Coronary artery (tissue), 2 donors: Measurements from ENCODE around the gene GALR3.

Experiments
- DNase-seq: peaks from one replicate; pipeline ENCODE4 v3.0.0-alpha.2; 2017; ENCODE audit warnings: low spot score
- H3K27ac ChIP-seq, 2 donors: fragments of 200-600 bp; sonication (generic); one replicate each; pipeline ENCODE4 v1.5.1; 2016 to 2019
- H3K4me3 ChIP-seq: fragments of 200-600 bp; sonication (generic); 2 replicates; pipeline ENCODE4 v1.5.1; 2016; ENCODE audit warnings: mild to moderate bottlenecking, moderate library complexity
- TF ChIP-seq, protein P1 (sequence below): fragments of 200-600 bp; sonication (generic); IDR thresholded peaks from one replicate; pipeline ENCODE4 v1.5.1; 2019; ENCODE audit warnings: antibody characterized with exemption

Gene GALR3

DNA sequence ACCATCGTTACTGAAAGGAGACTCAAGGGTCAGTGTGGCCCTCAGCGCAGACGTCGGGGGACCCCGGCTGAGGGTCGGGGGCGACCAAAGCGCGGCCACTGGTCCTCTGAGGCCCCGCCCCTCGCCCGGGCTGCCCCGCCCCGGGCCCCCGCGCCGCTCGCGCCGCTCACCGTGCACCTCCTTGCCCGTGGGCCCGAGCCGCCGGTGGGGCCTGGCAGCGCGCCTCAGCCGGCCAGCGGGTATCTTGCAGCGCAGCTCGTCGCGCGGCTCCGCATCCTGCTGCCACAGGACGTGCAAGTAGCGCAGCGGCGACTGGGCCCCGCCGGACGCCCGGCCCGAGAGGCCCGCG lies 20.5 kb downstream of the GALR3 start:
- H3K27ac ChIP-seq = peak overlapping the region; percentile 64 to 96
- H3K4me3 ChIP-seq = peak overlapping the region; percentile 96
- DNase-seq = no peak
- TF ChIP-seq, protein P1, sequence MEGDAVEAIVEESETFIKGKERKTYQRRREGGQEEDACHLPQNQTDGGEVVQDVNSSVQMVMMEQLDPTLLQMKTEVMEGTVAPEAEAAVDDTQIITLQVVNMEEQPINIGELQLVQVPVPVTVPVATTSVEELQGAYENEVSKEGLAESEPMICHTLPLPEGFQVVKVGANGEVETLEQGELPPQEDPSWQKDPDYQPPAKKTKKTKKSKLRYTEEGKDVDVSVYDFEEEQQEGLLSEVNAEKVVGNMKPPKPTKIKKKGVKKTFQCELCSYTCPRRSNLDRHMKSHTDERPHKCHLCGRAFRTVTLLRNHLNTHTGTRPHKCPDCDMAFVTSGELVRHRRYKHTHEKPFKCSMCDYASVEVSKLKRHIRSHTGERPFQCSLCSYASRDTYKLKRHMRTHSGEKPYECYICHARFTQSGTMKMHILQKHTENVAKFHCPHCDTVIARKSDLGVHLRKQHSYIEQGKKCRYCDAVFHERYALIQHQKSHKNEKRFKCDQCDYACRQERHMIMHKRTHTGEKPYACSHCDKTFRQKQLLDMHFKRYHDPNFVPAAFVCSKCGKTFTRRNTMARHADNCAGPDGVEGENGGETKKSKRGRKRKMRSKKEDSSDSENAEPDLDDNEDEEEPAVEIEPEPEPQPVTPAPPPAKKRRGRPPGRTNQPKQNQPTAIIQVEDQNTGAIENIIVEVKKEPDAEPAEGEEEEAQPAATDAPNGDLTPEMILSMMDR = no peak

DNA sequence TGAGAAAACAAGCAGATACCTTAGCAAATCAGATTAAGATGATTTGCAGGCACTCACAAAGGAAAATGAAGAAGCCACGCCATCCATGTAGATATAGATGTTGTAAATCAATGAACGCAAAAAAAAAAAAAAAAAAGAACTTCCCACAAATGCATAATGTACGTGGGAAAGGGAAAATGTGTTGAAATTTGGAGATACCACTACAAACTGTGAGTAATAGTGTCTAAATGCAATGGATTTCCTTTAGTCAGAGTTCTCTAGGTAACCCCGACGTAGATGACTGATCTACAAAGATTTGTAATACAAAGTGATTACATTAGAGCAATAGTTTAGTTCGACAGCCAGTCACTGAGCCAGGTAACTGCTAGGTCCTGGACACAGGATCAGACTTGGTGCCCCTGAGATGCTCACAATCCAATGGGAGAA lies 21.7 kb downstream of the GALR3 start:
- TF ChIP-seq, protein P1 = no peak
- H3K27ac ChIP-seq = peak overlapping the region; percentile 49 to 96
- DNase-seq = no peak
- H3K4me3 ChIP-seq = peak overlapping the region; percentile 96

DNA sequence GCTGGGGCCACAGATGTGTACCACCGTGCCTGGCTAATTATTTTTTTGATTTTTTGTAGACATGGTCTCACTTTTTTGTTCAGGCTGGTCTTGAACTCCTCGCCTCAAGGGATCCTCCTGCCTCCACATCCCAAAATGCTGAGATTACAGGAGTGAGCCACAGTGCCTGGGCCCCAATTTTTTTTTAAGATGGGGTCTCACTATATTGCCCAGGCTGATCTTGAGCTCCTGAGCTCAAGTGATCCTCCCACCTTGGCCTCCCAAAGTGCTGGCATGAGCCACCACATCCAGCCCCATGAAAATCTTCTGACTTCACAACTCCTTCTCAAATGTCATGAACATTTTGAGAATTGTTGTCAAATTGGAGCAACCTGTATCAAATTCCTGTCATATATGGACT lies 23.3 kb downstream of the GALR3 start:
- TF ChIP-seq, protein P1 = no peak

DNA sequence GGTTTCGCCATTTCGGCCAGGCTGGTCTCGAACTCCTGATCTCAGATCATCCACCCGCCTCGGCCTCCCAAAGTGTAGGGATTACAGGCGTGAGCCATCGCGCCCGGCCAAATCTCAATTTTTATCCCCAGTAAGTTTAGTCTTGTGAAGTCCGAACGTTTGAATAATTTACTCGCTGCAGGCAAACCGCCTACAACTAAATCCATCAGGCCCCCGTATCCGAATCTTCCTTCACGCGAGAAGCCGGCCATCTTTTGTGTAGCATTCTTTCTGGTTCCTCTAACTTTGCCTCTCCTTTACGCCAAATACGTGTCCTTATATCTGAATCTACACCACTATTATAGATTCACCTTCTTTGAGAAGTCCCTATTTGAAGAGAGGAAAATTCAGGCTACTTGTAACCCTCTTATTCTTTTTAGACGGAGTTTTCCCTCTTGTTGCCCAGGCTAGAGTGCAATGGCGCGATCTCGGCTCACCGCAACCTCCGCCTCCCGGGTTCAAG lies 25.5 kb downstream of the GALR3 start:
- TF ChIP-seq, protein P1 = no peak
- peak overlapping the region; percentile 80 to 94 for H3K27ac ChIP-seq
- DNase-seq = no peak
- peak overlapping the region; percentile 95 for H3K4me3 ChIP-seq

More for the DNA sequence above, 23.3 kb downstream of the GALR3 start:
- Histone ChIP-seq H3K27ac (no peak overlapping the region), H3K4me3 (no peak overlapping the region)
- no peak for DNase-seq

DNA sequence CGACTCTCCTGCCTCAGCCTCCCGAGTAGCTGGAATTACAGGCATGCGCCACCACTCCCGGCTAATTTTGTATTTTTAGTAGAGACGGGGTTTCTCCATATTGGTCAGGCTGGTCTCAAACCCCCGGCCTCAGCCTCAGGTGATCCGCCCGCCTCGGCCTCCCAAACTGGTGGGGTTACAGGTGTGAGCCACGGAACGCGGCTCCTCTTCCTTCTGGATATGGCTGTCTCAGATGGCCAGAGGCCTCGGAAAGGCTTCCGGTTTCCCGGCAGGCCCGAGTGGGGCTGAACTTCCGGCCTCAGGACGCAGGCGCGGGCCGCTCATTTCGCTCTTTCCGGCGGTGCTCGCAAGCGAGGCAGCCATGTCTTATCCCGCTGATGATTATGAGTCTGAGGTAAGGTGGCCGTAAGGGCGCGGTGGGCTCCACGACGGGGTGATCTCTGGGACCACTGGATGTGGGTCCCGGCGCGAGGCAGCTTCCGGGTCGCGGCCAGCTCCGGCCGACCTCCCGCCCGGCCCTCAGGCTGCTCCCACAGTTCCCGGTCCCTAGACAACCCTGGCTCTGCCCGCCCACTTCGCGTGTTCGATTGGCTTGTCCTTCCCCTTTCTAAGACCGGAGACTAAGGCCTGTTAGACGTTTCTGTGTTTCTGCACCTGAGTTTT lies 26.0 kb downstream of the GALR3 start, which contains the start of gene EIF3L:
Gene EIF3L, plus strand, starts transcription at position 331 of the 663 bp plus-strand sequence. Its CDS starts 31 bp downstream, at position 362.
- peak; percentile 93 for DNase-seq
- H3K4me3 ChIP-seq = peak within 1 kb of the TSS; percentile 95
- peak within 1 kb of the TSS; percentile 80 to 94 for H3K27ac ChIP-seq
- TF ChIP-seq, protein P1 = no peak

DNA sequence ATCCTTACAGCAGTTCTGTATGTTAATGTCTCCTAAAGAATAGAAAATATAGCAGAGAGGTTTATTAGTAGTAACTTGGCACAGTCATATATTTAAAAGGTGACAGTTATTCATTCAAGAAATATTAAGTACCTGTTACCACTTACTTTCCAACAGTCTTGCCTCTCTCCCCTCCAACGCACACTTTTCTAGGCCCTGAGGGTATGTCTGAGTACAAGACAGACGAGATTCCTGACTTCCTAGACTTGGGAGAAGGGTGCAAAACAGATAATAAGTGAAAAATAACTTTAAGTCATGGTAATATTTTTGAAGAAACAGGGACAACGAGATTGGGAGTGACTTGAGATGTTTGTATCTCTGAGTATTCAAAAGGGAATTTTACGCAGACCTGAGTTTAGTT lies 27.6 kb downstream of the GALR3 start:
- Histone ChIP-seq H3K27ac (no peak overlapping the region), H3K4me3 (no peak overlapping the region)
- no peak for DNase-seq
- TF ChIP-seq, protein P1 = no peak

DNA sequence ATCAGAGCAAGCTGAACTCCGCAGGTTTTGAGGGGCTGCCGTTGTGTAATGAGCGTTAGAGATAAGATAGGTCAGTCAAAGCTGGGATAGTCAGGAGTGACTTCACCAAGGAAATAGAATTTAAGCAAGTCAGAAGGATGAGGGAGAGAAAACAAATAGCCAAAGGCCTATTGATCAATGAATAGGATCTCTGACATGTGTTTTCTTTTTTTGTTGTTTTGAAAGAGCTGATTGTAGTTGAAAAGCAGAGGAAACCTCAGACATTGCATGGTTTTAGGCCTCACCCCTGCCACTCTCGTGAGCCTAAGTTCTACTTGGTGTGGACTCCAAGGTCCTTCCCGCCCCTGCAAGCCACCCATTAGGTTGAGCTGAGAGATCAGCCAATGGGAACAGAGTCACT lies 29.2 kb downstream of the GALR3 start:
- TF ChIP-seq, protein P1 = no peak
- no peak for DNase-seq
- H3K4me3 ChIP-seq = no peak overlapping the region
- no peak overlapping the region for H3K27ac ChIP-seq
